Thoracic aorta (tissue), 2 donors: ENCODE results near the gene MGAT5. TPM values are rescaled to one million over a fixed set of nuclear protein-coding genes. Genes with fewer than 3 reads are reported as not detected.

ENCODE experiments used
- ATAC-seq: fragments of 150-250 bp; one replicate; pipeline ENCODE4 v1.8.0; 2017; ENCODE audit warnings: low read depth; ENCODE audit not compliant: insufficient number of reproducible peaks, low FRiP score
- DNase-seq: peaks from one replicate; pipeline ENCODE4 v3.0.0-alpha.2; 2020; ENCODE audit warnings: low spot score
- H3K27ac ChIP-seq, 2 donors: fragments of 200-600 bp; sonication (generic); 1 replicate in 1 of 2; 2 replicates in 1 of 2; pipeline ENCODE4 v1.5.1; 2016; ENCODE audit warnings: mild to moderate bottlenecking in 2 of 2, moderate library complexity in 2 of 2
- H3K27me3 ChIP-seq: fragments of 200-600 bp; sonication (generic); replicated peaks from 2 replicates; pipeline ENCODE4 v1.6.0; 2016; ENCODE audit warnings: mild to moderate bottlenecking; ENCODE audit not compliant: insufficient read depth
- H3K36me3 ChIP-seq: fragments of 200-600 bp; sonication (generic); one replicate; pipeline ENCODE4 v1.5.1; 2016
- H3K4me1 ChIP-seq, 2 donors: fragments of 200-600 bp; sonication (generic); 1 replicate in 1 of 2; 2 replicates in 1 of 2; pipeline versions ENCODE4 v1.5.1 to v1.6.0; 2016; ENCODE audit warnings: low read depth in 2 of 2, mild to moderate bottlenecking in 1 of 2; ENCODE audit not compliant: control insufficient read depth in 1 of 2
- H3K4me3 ChIP-seq: fragments of 200-600 bp; sonication (generic); 2 replicates; pipeline ENCODE4 v1.5.1; 2016; ENCODE audit warnings: mild to moderate bottlenecking
- H3K9me3 ChIP-seq: fragments of 200-600 bp; sonication (generic); 2 replicates; pipeline ENCODE4 v1.5.1; 2016
- total RNA-seq, 2 donors: library from RNA; depleted of rRNA; stranded (reverse); fragments of >200 nt; gene quantifications; one replicate each; pipeline versions ENCODE4 v1.1.0 to v1.2.3, GENCODE V29; 2016
- TF ChIP-seq, protein P1 (sequence below): fragments of 200-600 bp; sonication (generic); IDR thresholded peaks from one replicate; pipeline ENCODE4 v1.5.1; 2019; ENCODE audit warnings: antibody characterized with exemption

The MGAT5 gene
- total RNA-seq, 2 donors from 2014 or later, result 43.9 to 95.3 TPM

DNA sequence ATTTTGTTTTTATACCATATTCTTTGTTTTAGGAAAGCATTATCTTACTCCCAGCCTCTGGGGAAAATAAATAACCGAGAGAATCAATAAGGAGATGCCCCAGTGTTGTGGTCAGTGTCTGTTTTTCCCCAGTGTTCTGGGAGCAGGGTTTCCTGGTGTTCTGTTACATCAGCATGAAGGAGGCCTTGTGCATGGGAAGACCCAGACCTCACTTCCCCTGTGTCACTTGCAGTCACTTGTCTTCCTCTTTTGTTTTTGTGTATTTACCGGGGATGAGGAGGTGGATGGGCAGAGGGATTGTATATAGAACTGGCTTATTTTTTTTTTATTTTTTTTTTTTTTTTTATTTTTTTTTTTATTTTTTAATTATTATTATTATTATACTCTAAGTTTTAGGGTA, 45.0 kb upstream of the MGAT5 start:
- H3K9me3 ChIP-seq, result no peaks in the 10 kb centered on the region
- DNase-seq, result no peak
- H3K27ac ChIP-seq, result no peak overlapping the region
- no peaks in the 10 kb centered on the region for H3K27me3 ChIP-seq
- TF ChIP-seq, protein P1, sequence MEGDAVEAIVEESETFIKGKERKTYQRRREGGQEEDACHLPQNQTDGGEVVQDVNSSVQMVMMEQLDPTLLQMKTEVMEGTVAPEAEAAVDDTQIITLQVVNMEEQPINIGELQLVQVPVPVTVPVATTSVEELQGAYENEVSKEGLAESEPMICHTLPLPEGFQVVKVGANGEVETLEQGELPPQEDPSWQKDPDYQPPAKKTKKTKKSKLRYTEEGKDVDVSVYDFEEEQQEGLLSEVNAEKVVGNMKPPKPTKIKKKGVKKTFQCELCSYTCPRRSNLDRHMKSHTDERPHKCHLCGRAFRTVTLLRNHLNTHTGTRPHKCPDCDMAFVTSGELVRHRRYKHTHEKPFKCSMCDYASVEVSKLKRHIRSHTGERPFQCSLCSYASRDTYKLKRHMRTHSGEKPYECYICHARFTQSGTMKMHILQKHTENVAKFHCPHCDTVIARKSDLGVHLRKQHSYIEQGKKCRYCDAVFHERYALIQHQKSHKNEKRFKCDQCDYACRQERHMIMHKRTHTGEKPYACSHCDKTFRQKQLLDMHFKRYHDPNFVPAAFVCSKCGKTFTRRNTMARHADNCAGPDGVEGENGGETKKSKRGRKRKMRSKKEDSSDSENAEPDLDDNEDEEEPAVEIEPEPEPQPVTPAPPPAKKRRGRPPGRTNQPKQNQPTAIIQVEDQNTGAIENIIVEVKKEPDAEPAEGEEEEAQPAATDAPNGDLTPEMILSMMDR, result no peak
- peaks cover 11 to 32% of the 10 kb centered on the region in 2 donors for H3K4me1 ChIP-seq
- no peak for ATAC-seq
- H3K36me3 ChIP-seq, result no peaks in the 10 kb centered on the region
- H3K4me3 ChIP-seq, result no peak overlapping the region

GRCh38 chr2:134212746-134213145, 41.1 kb upstream of the MGAT5 start:
- Histone ChIP-seq H3K4me3 (no peak overlapping the region), H3K4me1 (peaks cover 0 to 7% of the 10 kb centered on the region in 2 donors), H3K27ac (no peak overlapping the region), H3K36me3 (no peaks in the 10 kb centered on the region), H3K9me3 (no peaks in the 10 kb centered on the region), H3K27me3 (no peaks in the 10 kb centered on the region)
- TF ChIP-seq, protein P1, result no peak
- ATAC-seq, result no peak
- no peak for DNase-seq

DNA sequence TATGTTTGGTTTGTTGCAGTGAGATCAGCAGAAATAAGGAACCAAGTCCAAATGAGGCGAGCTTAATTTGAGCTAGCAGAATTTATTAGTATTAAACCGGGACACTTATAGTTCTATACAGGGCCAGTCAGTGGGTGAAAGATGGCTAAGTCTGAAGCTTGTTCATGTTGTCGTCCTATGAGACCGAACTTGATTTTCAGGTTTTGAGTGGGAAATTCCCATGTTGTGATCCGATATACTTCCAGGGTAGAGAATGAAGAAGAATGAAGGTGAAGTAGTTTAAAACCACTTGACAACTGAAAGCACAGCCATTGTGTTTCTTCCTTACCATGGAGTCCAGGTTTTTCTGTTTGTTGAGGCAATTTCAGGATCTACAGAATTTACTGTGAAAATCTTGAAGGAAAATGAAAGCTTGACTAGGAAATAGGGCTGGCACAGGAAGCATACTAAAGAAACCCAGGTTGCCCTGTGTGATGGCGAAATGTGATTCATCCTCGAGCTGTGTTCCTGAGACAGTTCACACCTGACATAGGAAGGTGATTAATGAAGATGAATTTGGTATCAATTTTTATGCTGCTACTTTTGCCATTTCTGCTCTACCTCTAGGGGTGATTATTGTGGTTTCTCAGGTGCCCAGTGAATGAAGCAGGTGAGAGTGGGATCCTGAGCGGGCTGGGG, 37.6 kb upstream of the MGAT5 start:
- no peaks in the 10 kb centered on the region for H3K36me3 ChIP-seq
- no peak overlapping the region for H3K4me3 ChIP-seq
- H3K4me1 ChIP-seq, result peaks cover 9 to 14% of the 10 kb centered on the region in 2 donors
- H3K9me3 ChIP-seq, result no peaks in the 10 kb centered on the region
- H3K27me3 ChIP-seq, result no peaks in the 10 kb centered on the region
- ATAC-seq, result no peak
- TF ChIP-seq, protein P1, result no peak
- DNase-seq, result no peak
- no peak overlapping the region for H3K27ac ChIP-seq

GRCh38 chr2:134217351-134217750, 36.5 kb upstream of the MGAT5 start:
- ATAC-seq (no peak), DNase-seq (no peak)
- Histone ChIP-seq H3K36me3 (no peaks in the 10 kb centered on the region), H3K4me1 (peaks cover 9 to 14% of the 10 kb centered on the region in 2 donors), H3K4me3 (no peak overlapping the region), H3K27ac (no peak overlapping the region), H3K27me3 (no peaks in the 10 kb centered on the region), H3K9me3 (no peaks in the 10 kb centered on the region)
- TF ChIP-seq, protein P1, result no peak

GRCh38 chr2:134217924-134218323, 35.9 kb upstream of the MGAT5 start:
- H3K9me3 ChIP-seq, result no peaks in the 10 kb centered on the region
- DNase-seq (no peak), ATAC-seq (no peak)
- H3K27me3 ChIP-seq, result no peaks in the 10 kb centered on the region
- H3K4me3 ChIP-seq, result no peak overlapping the region
- H3K27ac ChIP-seq, result no peak overlapping the region
- peaks cover 9 to 14% of the 10 kb centered on the region in 2 donors for H3K4me1 ChIP-seq
- TF ChIP-seq, protein P1, result no peak
- H3K36me3 ChIP-seq, result no peaks in the 10 kb centered on the region
